T1000 (cell line): Measurements from ENCODE around the gene CEMIP.

ENCODE experiments used
- DNase-seq: peaks from one replicate; lab custom pipeline; 2025; ENCODE audit warnings: mixed read lengths; lab: John Stamatoyannopoulos, UW

Gene CEMIP

GRCh38 chr15:80891006-80891405 is 111.8 kb downstream of the CEMIP start:
- no peak for DNase-seq

GRCh38 chr15:80892414-80892813 is 113.2 kb downstream of the CEMIP start:
- no peak for DNase-seq

- DNase-seq = no peak
Observed at GRCh38 chr15:80893777-80894176, 114.6 kb downstream of the CEMIP start.

- no peak for DNase-seq
Observed at GRCh38 chr15:80895091-80895490, 115.9 kb downstream of the CEMIP start.

- DNase-seq = no peak
Observed at GRCh38 chr15:80895965-80896364, 116.8 kb downstream of the CEMIP start.

- no peak for DNase-seq
Observed at GRCh38 chr15:80898040-80898439, 118.9 kb downstream of the CEMIP start.

GRCh38 chr15:80902298-80902801 is 123.2 kb downstream of the CEMIP start:
- no peak for DNase-seq

- DNase-seq = no peak
Observed at GRCh38 chr15:80904998-80905397, 125.8 kb downstream of the CEMIP start.

GRCh38 chr15:80906159-80906766 is 127.1 kb downstream of the CEMIP start:
- DNase-seq = no peak

- no peak for DNase-seq
Observed at GRCh38 chr15:80911821-80912220, 132.7 kb downstream of the CEMIP start.

- DNase-seq = no peak
Observed at GRCh38 chr15:80912673-80913072, 133.5 kb downstream of the CEMIP start.

GRCh38 chr15:80913541-80913940 is 134.4 kb downstream of the CEMIP start:
- DNase-seq = no peak

GRCh38 chr15:80915472-80915871 is 136.3 kb downstream of the CEMIP start:
- no peak for DNase-seq

- DNase-seq = no peak
Observed at GRCh38 chr15:80916056-80916455, 136.9 kb downstream of the CEMIP start.

GRCh38 chr15:80918196-80918783 is 139.1 kb downstream of the CEMIP start:
- DNase-seq = no peak

GRCh38 chr15:80920271-80920699 is 141.1 kb downstream of the CEMIP start:
- DNase-seq = no peak

GRCh38 chr15:80921736-80922410 is 142.7 kb downstream of the CEMIP start:
- no peak for DNase-seq

GRCh38 chr15:80923668-80924067 is 144.5 kb downstream of the CEMIP start:
- DNase-seq = no peak

GRCh38 chr15:80924278-80924677 is 145.1 kb downstream of the CEMIP start:
- DNase-seq = no peak

- DNase-seq = no peak
Observed at GRCh38 chr15:80925597-80926059, 146.5 kb downstream of the CEMIP start.

- DNase-seq = no peak
Observed at GRCh38 chr15:80926126-80926525, 147.0 kb downstream of the CEMIP start.

GRCh38 chr15:80929225-80929624 is 150.1 kb downstream of the CEMIP start:
- DNase-seq = peak; percentile 45

GRCh38 chr15:80929689-80930088 is 150.5 kb downstream of the CEMIP start:
- DNase-seq = no peak
